Kidney (tissue), 14 donors: ENCODE results near the gene GSN. TPM values are rescaled to one million over a fixed set of nuclear protein-coding genes. Genes with fewer than 3 reads are reported as not detected.

Experiments used
- DNase-seq, 5 donors: peaks; one replicate each; pipeline ENCODE4 v3.0.0-alpha.2; 2013 to 2020
- FAIRE-seq: peaks from 2 replicates; lab custom pipeline; 2012; peaks lifted over from hg19 to GRCh38; lab: Jason Lieb, UNC
- H3K27ac ChIP-seq, 2 donors: one replicate each; pipeline ENCODE4 v1.7.0; 2013; ENCODE audit warnings: low read depth in 2 of 2, low read length in 2 of 2, inconsistent platforms in 1 of 2
- H3K27me3 ChIP-seq: one replicate; pipeline ENCODE4 v1.7.1; 2013; ENCODE audit warnings: low read length, inconsistent platforms; ENCODE audit not compliant: control insufficient read depth, insufficient read depth
- H3K36me3 ChIP-seq, 3 donors: one replicate each; pipeline versions ENCODE4 v1.7.0 to v1.7.1; 2013; ENCODE audit warnings: low read length in 3 of 3, control low read depth in 1 of 3, inconsistent platforms in 1 of 3; ENCODE audit not compliant: insufficient read depth in 3 of 3, control insufficient read depth in 2 of 3
- H3K4me1 ChIP-seq, 3 donors: one replicate each; pipeline versions ENCODE4 v1.7.0 to v1.7.1; 2013; ENCODE audit warnings: low read length in 3 of 3, inconsistent platforms in 1 of 3, low read depth in 1 of 3; ENCODE audit not compliant: control insufficient read depth in 2 of 3, insufficient read depth in 2 of 3
- H3K4me3 ChIP-seq, 3 donors: one replicate each; pipeline versions ENCODE4 v1.7.0 to v1.8.1; 2013; ENCODE audit warnings: low read length in 3 of 3, control low read depth in 1 of 3, inconsistent platforms in 1 of 3
- H3K9ac ChIP-seq, 3 donors: one replicate each; pipeline versions ENCODE4 v1.7.0 to v1.7.1; 2013; ENCODE audit warnings: low read length in 3 of 3, control low read depth in 1 of 3, inconsistent platforms in 1 of 3
- H3K9me3 ChIP-seq, 3 donors: one replicate each; pipeline versions ENCODE4 v1.7.0 to v1.7.1; 2013; ENCODE audit warnings: low read length in 3 of 3, control low read depth in 1 of 3, inconsistent platforms in 1 of 3; ENCODE audit not compliant: control insufficient read depth in 2 of 3, insufficient read depth in 1 of 3
- intact Hi-C: fragments of 100-400 bp; cut with DNase I; formaldehyde crosslinking; loops from one replicate; pipeline ENCODE4 v1.11.1; 2022
- polyA plus RNA-seq: library from polyadenylated mRNA; stranded (reverse); fragments of 350-450 nt; fragmentation: Illumina TruSeq; extraction: RNeasy Lipid Tissue Mini Kit (QIAGEN cat#74804); gene quantifications from one replicate; pipeline ENCODE4 v1.2.3, GENCODE V29; 2014; ENCODE audit warnings: low read depth, low replicate concordance; ENCODE audit not compliant: insufficient read depth
- total RNA-seq: library from RNA; stranded (reverse); fragmentation: NEBNext Ultra II Directional; extraction: Animal tissue kit (Norgen Biotek cat#: 25700); gene quantifications from one replicate; pipeline ENCODE4 v1.2.1, GENCODE V29; 2021
- TF ChIP-seq, protein P1 (sequence below): IDR thresholded peaks from 3 replicates; pipeline ENCODE4 v1.5.1; 2012; ENCODE audit warnings: mild to moderate bottlenecking, moderate library complexity, borderline replicate concordance; ENCODE audit not compliant: insufficient read depth; ENCODE audit errors: extremely low read depth
- donor health status: control.
- donor health status: control.
- donor health status: control.
- donor health status: control.
- donor health status: control.
- donor health status: DM: yes; HTN: yes; CAD: no.
- donor health status: Normal renal cell carcinoma (clear cell type).

GSN gene
- total and polyA plus RNA-seq, 2 donors from 2014 or later, result 235 to 511 TPM

DNA sequence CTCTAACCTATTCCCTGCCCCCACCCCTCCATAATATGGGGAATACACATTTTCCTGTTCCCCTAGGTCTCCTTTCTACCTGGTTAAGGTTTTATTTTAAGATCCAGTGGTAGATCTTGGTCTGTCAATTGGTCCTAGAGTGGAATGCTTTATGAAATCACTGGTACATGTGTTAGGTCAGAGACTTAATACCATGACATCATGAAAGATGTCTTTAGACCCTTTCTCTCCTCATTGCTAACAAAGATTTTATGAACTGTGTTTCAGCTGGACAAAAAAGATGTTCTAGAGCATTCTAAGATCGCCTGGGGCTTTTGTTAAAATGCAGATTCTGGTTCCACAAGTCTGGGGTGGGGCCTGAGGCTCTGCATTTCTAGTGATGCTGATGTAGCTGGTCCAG is 9.1 kb downstream of the GSN start:
- no peaks in the 10 kb centered on the region for H3K27me3 ChIP-seq
- no peak overlapping the region for H3K9ac ChIP-seq
- no peaks in the 10 kb centered on the region for H3K9me3 ChIP-seq
- intact Hi-C loops, result no loop called here
- FAIRE-seq (no peak), DNase-seq (no peak)
- no peaks in the 10 kb centered on the region for H3K36me3 ChIP-seq
- TF ChIP-seq, protein P1, sequence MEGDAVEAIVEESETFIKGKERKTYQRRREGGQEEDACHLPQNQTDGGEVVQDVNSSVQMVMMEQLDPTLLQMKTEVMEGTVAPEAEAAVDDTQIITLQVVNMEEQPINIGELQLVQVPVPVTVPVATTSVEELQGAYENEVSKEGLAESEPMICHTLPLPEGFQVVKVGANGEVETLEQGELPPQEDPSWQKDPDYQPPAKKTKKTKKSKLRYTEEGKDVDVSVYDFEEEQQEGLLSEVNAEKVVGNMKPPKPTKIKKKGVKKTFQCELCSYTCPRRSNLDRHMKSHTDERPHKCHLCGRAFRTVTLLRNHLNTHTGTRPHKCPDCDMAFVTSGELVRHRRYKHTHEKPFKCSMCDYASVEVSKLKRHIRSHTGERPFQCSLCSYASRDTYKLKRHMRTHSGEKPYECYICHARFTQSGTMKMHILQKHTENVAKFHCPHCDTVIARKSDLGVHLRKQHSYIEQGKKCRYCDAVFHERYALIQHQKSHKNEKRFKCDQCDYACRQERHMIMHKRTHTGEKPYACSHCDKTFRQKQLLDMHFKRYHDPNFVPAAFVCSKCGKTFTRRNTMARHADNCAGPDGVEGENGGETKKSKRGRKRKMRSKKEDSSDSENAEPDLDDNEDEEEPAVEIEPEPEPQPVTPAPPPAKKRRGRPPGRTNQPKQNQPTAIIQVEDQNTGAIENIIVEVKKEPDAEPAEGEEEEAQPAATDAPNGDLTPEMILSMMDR, result no peak
- peaks cover 0 to 38% (median 32%) of the 10 kb centered on the region in 3 donors for H3K4me1 ChIP-seq
- no peak overlapping the region for H3K4me3 ChIP-seq
- no peak overlapping the region for H3K27ac ChIP-seq

- DNase-seq, result no peak
- Histone ChIP-seq H3K9me3 (no peaks in the 10 kb centered on the region), H3K9ac (peak overlapping the region in 1 of 3 donors; percentile 13), H3K4me3 (no peak overlapping the region), H3K36me3 (no peaks in the 10 kb centered on the region), H3K4me1 (peaks cover 0 to 43% (median 32%) of the 10 kb centered on the region in 3 donors), H3K27me3 (no peaks in the 10 kb centered on the region), H3K27ac (peak overlapping the region; percentile 38 to 50)
- no peak for FAIRE-seq
- TF ChIP-seq, protein P1, result no peak
- intact Hi-C loops, result no loop called here
Measured at GRCh38 chr9:121277518-121278295, 9.7 kb downstream of the GSN start.

DNA sequence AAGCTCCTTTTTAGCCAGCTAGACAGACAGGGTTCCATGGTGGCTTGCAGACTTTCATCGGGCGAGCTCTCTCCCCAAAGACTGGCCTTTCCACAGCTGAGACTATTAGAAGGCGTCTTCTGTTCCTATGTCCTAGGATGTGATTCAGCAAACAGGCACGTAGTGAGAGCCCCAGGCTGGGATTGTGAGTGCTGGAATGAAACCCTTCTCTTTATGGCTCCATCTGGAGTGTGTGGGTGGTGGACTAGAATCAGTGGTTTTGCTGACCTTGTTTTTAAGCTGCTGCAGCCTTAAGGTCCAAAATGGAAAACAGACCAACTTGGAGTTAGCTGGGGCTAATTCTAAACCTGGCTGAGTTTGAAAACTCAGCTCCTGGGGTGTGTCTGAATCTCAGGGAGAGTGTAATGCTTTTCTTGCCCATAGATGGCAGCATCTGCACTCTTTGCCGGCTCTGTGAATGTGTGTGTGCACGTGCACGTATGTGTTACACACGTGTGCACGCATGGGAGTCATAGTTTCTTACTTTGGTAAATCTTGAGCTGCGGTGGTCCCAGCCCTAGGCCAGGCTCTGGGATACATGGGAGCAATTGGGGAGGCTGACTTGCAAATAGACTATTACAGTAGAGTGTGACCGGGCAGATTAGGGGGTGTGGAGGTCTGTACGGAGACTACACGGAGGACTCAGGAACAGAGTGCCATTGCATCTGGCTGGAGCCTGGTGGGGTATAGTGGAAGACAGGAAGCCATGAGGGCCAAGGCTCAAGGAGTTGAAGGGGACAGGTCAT is 10.7 kb downstream of the GSN start:
- TF ChIP-seq, protein P1, result peak; percentile 78
- FAIRE-seq (no peak), DNase-seq (peak in 4 of 5 donors; percentile 60 to 86 (median 81))
- no peaks in the 10 kb centered on the region for H3K36me3 ChIP-seq
- peak overlapping the region; percentile 50 to 56 for H3K27ac ChIP-seq
- peak overlapping the region in 1 of 3 donors; percentile 6 for H3K4me3 ChIP-seq
- intact Hi-C loops, result no loop called here
- H3K27me3 ChIP-seq, result no peaks in the 10 kb centered on the region
- H3K9ac ChIP-seq, result peak overlapping the region in 1 of 3 donors; percentile 21
- no peaks in the 10 kb centered on the region for H3K9me3 ChIP-seq
- peaks cover 0 to 48% (median 32%) of the 10 kb centered on the region in 3 donors for H3K4me1 ChIP-seq
